Astrocyte (in vitro differentiated cells and primary cell): Measurements from ENCODE around the gene SLC1A3.

ENCODE experiments used
- EZH2 ChIP-seq: IDR thresholded peaks from 2 replicates; pipeline ENCODE4 v1.6.1; 2012; ENCODE audit warnings: mild to moderate bottlenecking, low read length, inconsistent platforms; ENCODE audit not compliant: insufficient read depth
- TF ChIP-seq, protein P1 (sequence below): IDR thresholded peaks from 2 replicates; pipeline ENCODE4 v1.5.1; 2011; ENCODE audit warnings: low read depth, mild to moderate bottlenecking, inconsistent platforms, low read length, moderate library complexity; ENCODE audit not compliant: insufficient read depth

DNA sequence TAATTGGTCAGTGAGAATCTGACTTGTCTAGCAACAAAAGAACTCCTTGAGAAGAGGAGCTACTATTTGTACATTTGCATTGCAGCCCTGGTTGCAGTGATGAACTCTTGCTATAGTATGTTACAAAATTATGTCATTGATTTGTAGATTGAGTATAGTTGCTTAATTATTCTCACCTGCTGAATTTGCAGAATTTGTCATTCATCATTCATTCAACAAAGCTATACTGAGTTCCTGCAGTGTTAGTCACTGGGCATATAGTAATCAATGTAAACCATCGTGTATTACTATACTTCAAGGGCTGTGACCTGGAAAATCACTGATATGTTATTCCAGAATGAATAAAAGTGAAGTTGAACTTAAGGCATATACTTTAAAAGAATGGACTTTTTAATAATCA lies 50.1 kb downstream of the SLC1A3 start:
- TF ChIP-seq, protein P1, sequence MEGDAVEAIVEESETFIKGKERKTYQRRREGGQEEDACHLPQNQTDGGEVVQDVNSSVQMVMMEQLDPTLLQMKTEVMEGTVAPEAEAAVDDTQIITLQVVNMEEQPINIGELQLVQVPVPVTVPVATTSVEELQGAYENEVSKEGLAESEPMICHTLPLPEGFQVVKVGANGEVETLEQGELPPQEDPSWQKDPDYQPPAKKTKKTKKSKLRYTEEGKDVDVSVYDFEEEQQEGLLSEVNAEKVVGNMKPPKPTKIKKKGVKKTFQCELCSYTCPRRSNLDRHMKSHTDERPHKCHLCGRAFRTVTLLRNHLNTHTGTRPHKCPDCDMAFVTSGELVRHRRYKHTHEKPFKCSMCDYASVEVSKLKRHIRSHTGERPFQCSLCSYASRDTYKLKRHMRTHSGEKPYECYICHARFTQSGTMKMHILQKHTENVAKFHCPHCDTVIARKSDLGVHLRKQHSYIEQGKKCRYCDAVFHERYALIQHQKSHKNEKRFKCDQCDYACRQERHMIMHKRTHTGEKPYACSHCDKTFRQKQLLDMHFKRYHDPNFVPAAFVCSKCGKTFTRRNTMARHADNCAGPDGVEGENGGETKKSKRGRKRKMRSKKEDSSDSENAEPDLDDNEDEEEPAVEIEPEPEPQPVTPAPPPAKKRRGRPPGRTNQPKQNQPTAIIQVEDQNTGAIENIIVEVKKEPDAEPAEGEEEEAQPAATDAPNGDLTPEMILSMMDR: no peak
- no peak for TF ChIP-seq EZH2
